Activated CD8-positive, alpha-beta T cell treated with anti-CD3 and anti-CD28 coated beads for 36 hours (primary cell): ENCODE measurements around the gene CDCA5. TPM values are rescaled to one million over a fixed set of nuclear protein-coding genes. Genes with fewer than 3 reads are reported as not detected.

ENCODE experiments used
- ATAC-seq: fragments of 200-7000 bp; cut with Tn5 transposase; one replicate; pipeline ENCODE4 v1.10.0; 2021; ENCODE audit warnings: mild to moderate bottlenecking, moderate library complexity
- CTCF ChIA-PET: fragments of 350-600 bp; sonication (Branson Sonifier 250); formaldehyde crosslinking; loops from one replicate; lab custom pipeline; 2021; ENCODE audit warnings: antibody characterized with exemption; lab: Charles Lee
- POLR2A ChIA-PET: fragments of 350-600 bp; sonication (Branson Sonifier 250); formaldehyde crosslinking; loops from one replicate; lab custom pipeline; 2021; ENCODE audit warnings: antibody characterized with exemption; lab: Charles Lee
- DNase-seq: peaks from one replicate; pipeline ENCODE4 v3.0.0-alpha.2; 2020
- H3K27ac Mint-ChIP-seq: one replicate; pipeline ENCODE4 v1.8.0; 2021; ENCODE audit warnings: mild to moderate bottlenecking, mixed read lengths
- H3K27me3 Mint-ChIP-seq: one replicate; pipeline ENCODE4 v1.8.0; 2021; ENCODE audit warnings: mixed read lengths
- H3K36me3 Mint-ChIP-seq: one replicate; pipeline ENCODE4 v1.8.0; 2021; ENCODE audit warnings: low read depth, mixed read lengths
- H3K4me1 Mint-ChIP-seq: one replicate; pipeline ENCODE4 v1.8.0; 2021; ENCODE audit warnings: low read depth, mixed read lengths
- H3K4me3 Mint-ChIP-seq: one replicate; pipeline ENCODE4 v1.8.0; 2021; ENCODE audit warnings: mild to moderate bottlenecking, moderate library complexity, mixed read lengths
- H3K9me3 Mint-ChIP-seq: one replicate; pipeline ENCODE4 v1.8.0; 2021; ENCODE audit warnings: mixed read lengths
- CTCF ChIP-seq: fragments of 200-600 bp; IDR thresholded peaks from one replicate; pipeline ENCODE4 v1.8.0; 2022; ENCODE audit warnings: antibody characterized with exemption, mild to moderate bottlenecking
- intact Hi-C: fragments of 100-400 bp; cut with micrococcal nuclease; formaldehyde crosslinking; loops from one replicate; pipeline ENCODE4 v1.10.0; 2022
- total RNA-seq, 2 experiments: library from RNA; stranded (reverse); gene quantifications; one replicate each; pipeline ENCODE4 v1.2.3, GENCODE V29; 2021

CDCA5 gene
- total RNA-seq, 2 experiments from 2014 or later = 112 TPM

- POLR2A ChIA-PET = interaction anchor here (0.6 to 7.8 kb wide), 5 partner anchors 10 to 49 kb away, joined by 3 to 77 read pairs (median 4); partner anchors contain the start of genes FAU and MRPL49
- no peak for DNase-seq
- Mint-ChIP-seq H3K27ac (no peak overlapping the region), H3K4me3 (no peak overlapping the region), H3K9me3 (no peaks in the 10 kb centered on the region), H3K36me3 (peaks cover 20% of the 10 kb centered on the region), H3K27me3 (no peaks in the 10 kb centered on the region), H3K4me1 (peaks cover 22% of the 10 kb centered on the region)
- no peak for TF ChIP-seq CTCF
- intact Hi-C loops = no loop called here
- CTCF ChIA-PET = interaction anchor here (1.2 to 1.8 kb wide), 4 partner anchors 9 to 21 kb away, joined by 3 to 6 read pairs (median 6); partner anchors contain the start of genes FAU, MRPL49 and ZNHIT2
- ATAC-seq = no peak
Observed at GRCh38 chr11:65131417-65131776, 47.6 kb upstream of the CDCA5 start.

- no peaks in the 10 kb centered on the region for H3K27me3 Mint-ChIP-seq
- H3K4me3 Mint-ChIP-seq = no peak overlapping the region
- DNase-seq (no peak), ATAC-seq (no peak)
- H3K4me1 Mint-ChIP-seq = peaks cover 17% of the 10 kb centered on the region
- no peaks in the 10 kb centered on the region for H3K9me3 Mint-ChIP-seq
- POLR2A ChIA-PET = interaction anchor here (0.6 to 7.8 kb wide), 6 partner anchors 9 to 369 kb away, joined by 3 to 77 read pairs (median 4); partner anchors contain the start of genes FAU, MRPL49 and ZNHIT2
- no peak overlapping the region for H3K27ac Mint-ChIP-seq
- CTCF ChIA-PET = interaction anchor here (1.1 to 1.8 kb wide), 5 partner anchors 9 to 20 kb away, joined by 3 to 6 read pairs (median 5); partner anchors contain the start of genes FAU, MRPL49 and ZNHIT2
- intact Hi-C loops = no loop called here
- H3K36me3 Mint-ChIP-seq = peaks cover 23% of the 10 kb centered on the region
- no peak for TF ChIP-seq CTCF
Observed at GRCh38 chr11:65130631-65131416, 47.0 kb upstream of the CDCA5 start.

GRCh38 chr11:65129649-65130441, 46.0 kb upstream of the CDCA5 start:
- ATAC-seq (no peak), DNase-seq (no peak)
- POLR2A ChIA-PET = interaction anchor here (0.7 to 1.6 kb wide), 5 partner anchors 10 to 287 kb away, joined by 3 to 6 read pairs (median 4); partner anchors contain the start of gene ZNHIT2
- H3K27me3 Mint-ChIP-seq = no peaks in the 10 kb centered on the region
- H3K4me3 Mint-ChIP-seq = no peak overlapping the region
- TF ChIP-seq CTCF = no peak
- intact Hi-C loops = no loop called here
- H3K9me3 Mint-ChIP-seq = no peaks in the 10 kb centered on the region
- H3K36me3 Mint-ChIP-seq = peaks cover 25% of the 10 kb centered on the region
- no peak overlapping the region for H3K27ac Mint-ChIP-seq
- peaks cover 16% of the 10 kb centered on the region for H3K4me1 Mint-ChIP-seq
- CTCF ChIA-PET = interaction anchor here (1.1 to 2.1 kb wide), 3 partner anchors 9 to 17 kb away, joined by 3 to 5 read pairs (median 3); partner anchors contain the start of gene ZNHIT2

- Mint-ChIP-seq H3K27me3 (no peaks in the 10 kb centered on the region), H3K9me3 (no peaks in the 10 kb centered on the region), H3K4me3 (no peak overlapping the region), H3K36me3 (peaks cover 29% of the 10 kb centered on the region), H3K27ac (no peak overlapping the region), H3K4me1 (peaks cover 21% of the 10 kb centered on the region)
- DNase-seq = no peak
- CTCF ChIA-PET = interaction anchor here (1.3 to 2.1 kb wide), 2 partner anchors 11 to 16 kb away, joined by 3 to 5 read pairs; partner anchors contain the start of gene ZNHIT2
- no peak for ATAC-seq
- intact Hi-C loops = no loop called here
- TF ChIP-seq CTCF = no peak
- POLR2A ChIA-PET = interaction anchor here (0.7 to 1.7 kb wide), 8 partner anchors 7 to 289 kb away, joined by 3 to 7 read pairs (median 4); partner anchors contain the start of gene ZNHIT2
Observed at GRCh38 chr11:65128182-65129145, 44.6 kb upstream of the CDCA5 start.
